H1 (cell line): ENCODE measurements around the gene AHSG. TPM values are rescaled to one million over a fixed set of nuclear protein-coding genes. Genes with fewer than 3 reads are reported as not detected.

Source experiments
- CTCF ChIA-PET: fragments of 300-600 bp; sonication (Branson Sonifier 250); formaldehyde crosslinking; loops from one replicate; lab custom pipeline; 2021; ENCODE audit not compliant: partially characterized antibody; lab: Charles Lee
- POLR2A ChIA-PET: fragments of 300-600 bp; sonication (Branson Sonifier 250); formaldehyde crosslinking; loops from one replicate; lab custom pipeline; 2021; ENCODE audit warnings: inconsistent platforms; ENCODE audit not compliant: partially characterized antibody; lab: Charles Lee
- DNase-seq, 2 experiments: peaks; one replicate each; pipeline versions ENCODE4 v3.0.0 to v3.0.0-alpha.2; 2010 to 2022; ENCODE audit warnings: low spot score in 2 of 2, low read depth in 1 of 2, mixed read lengths in 1 of 2
- FAIRE-seq: peaks from 2 replicates; lab custom pipeline; 2011; peaks lifted over from hg19 to GRCh38; lab: Jason Lieb, UNC
- H2AFZ ChIP-seq: 2 replicates; pipeline ENCODE4 v1.8.1; 2012; ENCODE audit warnings: low read length, inconsistent platforms
- H2AK5ac ChIP-seq: 2 replicates; pipeline ENCODE4 v1.6.1; 2013; ENCODE audit warnings: low read depth, low read length
- H2BK120ac ChIP-seq: replicated peaks from 2 replicates; pipeline ENCODE3; 2013; ENCODE audit warnings: low read depth, low read length, inconsistent platforms
- H2BK12ac ChIP-seq: 2 replicates; pipeline ENCODE4 v1.6.1; 2013; ENCODE audit warnings: low read depth, low read length
- H2BK15ac ChIP-seq: 2 replicates; pipeline ENCODE4 v1.6.1; 2013; ENCODE audit warnings: low read length
- H2BK20ac ChIP-seq: 2 replicates; pipeline ENCODE4 v1.6.1; 2013; ENCODE audit warnings: low read length
- H2BK5ac ChIP-seq: 2 replicates; pipeline ENCODE4 v1.6.1; 2013; ENCODE audit warnings: low read depth, low read length
- H3K14ac ChIP-seq: 2 replicates; pipeline ENCODE4 v1.6.1; 2013; ENCODE audit warnings: inconsistent platforms; ENCODE audit not compliant: insufficient read length
- H3K18ac ChIP-seq: 2 replicates; pipeline ENCODE4 v1.6.1; 2013; ENCODE audit warnings: low read length; ENCODE audit errors: extremely low read depth
- H3K23ac ChIP-seq: 2 replicates; pipeline ENCODE4 v1.6.1; 2013; ENCODE audit warnings: inconsistent platforms; ENCODE audit not compliant: insufficient read length
- H3K23me2 ChIP-seq: 2 replicates; pipeline ENCODE4 v1.6.1; 2013; ENCODE audit warnings: low read depth, low read length
- H3K27ac ChIP-seq: 2 replicates; pipeline ENCODE4 v1.6.1; 2011; ENCODE audit warnings: low read depth, low read length, inconsistent platforms
- H3K27me3 ChIP-seq, 4 experiments: replicated peaks in 1 of 4; 1 replicate in 1 of 4; 2 replicates in 3 of 4; pipeline versions ENCODE4 v1.6.1 to v1.8.1; 2011 to 2013; ENCODE audit warnings: low read length in 3 of 4, mild to moderate bottlenecking in 3 of 4, inconsistent platforms in 2 of 4, mixed read lengths in 2 of 4, moderate library complexity in 1 of 4; ENCODE audit not compliant: control insufficient read depth in 3 of 4, insufficient read depth in 3 of 4; ENCODE audit errors: extremely low read depth in 1 of 4
- H3K36me3 ChIP-seq, 4 experiments: 2 replicates each; pipeline versions ENCODE4 v1.6.1 to v1.8.1; 2011 to 2013; ENCODE audit warnings: mild to moderate bottlenecking in 4 of 4, low read length in 3 of 4, moderate library complexity in 2 of 4, control low read depth in 1 of 4, inconsistent platforms in 1 of 4; ENCODE audit not compliant: insufficient read depth in 4 of 4, control insufficient read depth in 2 of 4
- H3K4ac ChIP-seq: replicated peaks from 2 replicates; pipeline ENCODE3; 2013; ENCODE audit warnings: low read length, low read depth, mixed read lengths, inconsistent platforms; ENCODE audit not compliant: insufficient read length
- H3K4me1 ChIP-seq, 4 experiments: replicated peaks in 1 of 4; 1 replicate in 1 of 4; 2 replicates in 3 of 4; pipeline versions ENCODE4 v1.6.1 to v1.8.1; 2011 to 2013; ENCODE audit warnings: low read length in 3 of 4, inconsistent platforms in 2 of 4, mixed read lengths in 1 of 4; ENCODE audit not compliant: insufficient read depth in 4 of 4, control insufficient read depth in 3 of 4
- H3K4me2 ChIP-seq, 2 experiments: 2 replicates each; pipeline versions ENCODE4 v1.6.1 to v1.8.1; 2011 to 2013; ENCODE audit warnings: low read depth in 2 of 2, low read length in 2 of 2, control low read depth in 1 of 2, inconsistent platforms in 1 of 2, mild to moderate bottlenecking in 1 of 2; ENCODE audit not compliant: insufficient read depth in 1 of 2
- H3K4me3 ChIP-seq, 4 experiments: fragments of 200-600, 300-600 bp in 1 of 4; sonication (generic), shearing (Covaris generic), sonication (Bioruptor Twin) in 1 of 4; 2 replicates each; pipeline versions ENCODE4 v1.5.1 to v1.8.1; 2011 to 2016; ENCODE audit warnings: low read length in 4 of 4, low read depth in 3 of 4, control low read depth in 2 of 4, inconsistent platforms in 2 of 4, mild to moderate bottlenecking in 2 of 4, mixed read lengths in 1 of 4, moderate library complexity in 1 of 4; ENCODE audit not compliant: insufficient read depth in 2 of 4; ENCODE audit errors: extremely low read depth in 1 of 4
- H3K56ac ChIP-seq: replicated peaks from 2 replicates; pipeline ENCODE3; 2013; ENCODE audit warnings: low read depth, mild to moderate bottlenecking, mixed read lengths, low read length, inconsistent platforms; ENCODE audit not compliant: insufficient read length
- H3K79me1 ChIP-seq: 2 replicates; pipeline ENCODE4 v1.6.1; 2013; ENCODE audit warnings: low read depth, low read length, control low read depth
- H3K79me2 ChIP-seq, 2 experiments: 2 replicates each; pipeline versions ENCODE4 v1.6.1 to v1.8.1; 2012 to 2013; ENCODE audit warnings: low read length in 2 of 2, mild to moderate bottlenecking in 2 of 2, inconsistent platforms in 1 of 2; ENCODE audit not compliant: insufficient read depth in 2 of 2, control insufficient read depth in 1 of 2
- H3K9ac ChIP-seq, 4 experiments: replicated peaks in 1 of 4; 1 replicate in 1 of 4; 2 replicates in 3 of 4; pipeline versions ENCODE4 v1.6.1 to v1.8.1; 2011 to 2013; ENCODE audit warnings: low read depth in 3 of 4, low read length in 3 of 4, control low read depth in 2 of 4, mild to moderate bottlenecking in 2 of 4, moderate library complexity in 2 of 4, inconsistent platforms in 1 of 4; ENCODE audit errors: extremely low read depth in 1 of 4
- H3K9me3 ChIP-seq, 2 experiments: 2 replicates each; pipeline versions ENCODE4 v1.6.1 to v1.8.1; 2012 to 2013; ENCODE audit warnings: mild to moderate bottlenecking in 2 of 2, moderate library complexity in 2 of 2, control low read depth in 1 of 2, inconsistent platforms in 1 of 2, low read depth in 1 of 2, low read length in 1 of 2, mixed read lengths in 1 of 2; ENCODE audit not compliant: insufficient read depth in 2 of 2
- H4K20me1 ChIP-seq, 2 experiments: replicated peaks in 1 of 2; 2 replicates each; pipeline versions ENCODE3 to v1.8.1; 2011 to 2013; ENCODE audit warnings: inconsistent platforms in 2 of 2, low read length in 2 of 2, mild to moderate bottlenecking in 1 of 2; ENCODE audit not compliant: insufficient read depth in 2 of 2, control insufficient read depth in 1 of 2
- H4K5ac ChIP-seq: 2 replicates; pipeline ENCODE4 v1.6.1; 2013; ENCODE audit warnings: low read length, low read depth, mixed read lengths, inconsistent platforms; ENCODE audit not compliant: insufficient read length
- H4K8ac ChIP-seq: 2 replicates; pipeline ENCODE4 v1.8.0; 2013; ENCODE audit warnings: mild to moderate bottlenecking, moderate library complexity, low read length, inconsistent platforms; ENCODE audit not compliant: insufficient read depth; ENCODE audit errors: extremely low read depth
- H4K91ac ChIP-seq: replicated peaks from 2 replicates; pipeline ENCODE3; 2013; ENCODE audit warnings: low read length, mixed read lengths, inconsistent platforms; ENCODE audit not compliant: insufficient read length
- BACH1 ChIP-seq: IDR thresholded peaks from 2 replicates; pipeline ENCODE4 v1.6.1; 2012; ENCODE audit warnings: low read length, improper control_type of control experiment
- CTBP2 ChIP-seq: IDR thresholded peaks from 2 replicates; pipeline ENCODE4 v1.7.0; 2011; ENCODE audit warnings: borderline replicate concordance, mild to moderate bottlenecking, moderate library complexity, mixed read lengths, low read length; ENCODE audit not compliant: insufficient read depth, insufficient read length
- CTCF ChIP-seq, 3 experiments: IDR thresholded peaks; 1 replicate in 2 of 3; 2 replicates in 1 of 3; pipeline versions ENCODE4 v1.5.1 to v1.6.1; 2011; ENCODE audit warnings: low read length in 3 of 3, mild to moderate bottlenecking in 3 of 3, inconsistent platforms in 2 of 3, low read depth in 1 of 3, moderate library complexity in 1 of 3; ENCODE audit not compliant: insufficient read depth in 1 of 3; ENCODE audit errors: control extremely low read depth in 1 of 3
- EP300 ChIP-seq, 2 experiments: IDR thresholded peaks; 1 replicate in 1 of 2; 2 replicates in 1 of 2; pipeline ENCODE4 v1.6.1; 2011 to 2012; ENCODE audit warnings: low read depth in 2 of 2, low read length in 2 of 2, mild to moderate bottlenecking in 2 of 2, borderline replicate concordance in 1 of 2, inconsistent platforms in 1 of 2, moderate library complexity in 1 of 2
- GABPA ChIP-seq: IDR thresholded peaks from 2 replicates; pipeline ENCODE4 v1.6.1; 2011; ENCODE audit warnings: mild to moderate bottlenecking, low read length, moderate library complexity, borderline replicate concordance; ENCODE audit not compliant: insufficient read depth
- GTF2F1 ChIP-seq: IDR thresholded peaks from 2 replicates; pipeline ENCODE4 v1.6.1; 2012; ENCODE audit warnings: low read depth, low read length, improper control_type of control experiment, borderline replicate concordance
- RBBP5 ChIP-seq: IDR thresholded peaks from 2 replicates; pipeline ENCODE4 v1.7.1; 2012; ENCODE audit warnings: low read depth, mild to moderate bottlenecking, inconsistent platforms, low read length, moderate library complexity, borderline replicate concordance
- RNF2 ChIP-seq: fragments of 200-900, 300-1000 bp; sonication (generic); IDR thresholded peaks from 2 replicates; pipeline ENCODE4 v1.7.1; 2016; ENCODE audit warnings: borderline replicate concordance, low read depth, mild to moderate bottlenecking, antibody characterized with exemption, low read length; ENCODE audit not compliant: poor library complexity, severe bottlenecking; ENCODE audit errors: missing control alignments
- TEAD4 ChIP-seq: IDR thresholded peaks from 2 replicates; pipeline ENCODE4 v1.6.1; 2012; ENCODE audit warnings: low read depth, low read length, inconsistent platforms, mixed read lengths
- WGBS, 2 experiments: shearing (Covaris generic) in 1 of 2; methylation state at CpG; one replicate each; pipeline versions ENCODE4 v1.1.6 to v1.1.7; 2013 to 2015; ENCODE audit warnings: low lambda C conversion rate in 2 of 2, mixed read lengths in 2 of 2, inconsistent platforms in 1 of 2, low coverage in 1 of 2, missing lambda C conversion rate in 1 of 2; ENCODE audit not compliant: insufficient replicate concordance in 2 of 2, insufficient coverage in 1 of 2, insufficient read length in 1 of 2; ENCODE audit errors: extremely low coverage in 1 of 2, missing lambda C conversion rate in 1 of 2; 5-methylcytosine and 5-hydroxymethylcytosine counted together
- polyA plus RNA-seq, 7 experiments: library from polyadenylated mRNA; depleted of rRNA in 3 of 7; stranded (reverse) in 5 of 7; unstranded in 2 of 7; fragments of >200 nt in 5 of 7; fragments of 200-250 nt in 2 of 7; gene quantifications; 1 replicate in 5 of 7; 2 replicates in 1 of 7; 4 replicates in 1 of 7; pipeline versions ENCODE4 v1.2.1 to v1.2.3, GENCODE V29; 2011 to 2013; ENCODE audit warnings: missing spikeins in 2 of 7, mixed read lengths in 2 of 7
- total RNA-seq: library from RNA; stranded (reverse); fragmentation: NEBNext Ultra II Directional; extraction: Animal tissue kit (Norgen Biotek cat#: 25700); gene quantifications from 2 replicates; pipeline ENCODE4 v1.2.1, GENCODE V29; 2021

The AHSG gene
- total and polyA plus RNA-seq, 2 of the 8 experiments (the other 6 are each of a cell fraction or from before 2014, with no cell fraction given): 0.68 to 0.78 TPM

- H3K79me1 ChIP-seq: no peaks in the 10 kb centered on the region; the same call in 1 of the 2 replicates
- POLR2A ChIA-PET: interaction anchor here (2.0 to 10.2 kb wide), 2 partner anchors 23 to 192 kb away, joined by 5 to 85 read pairs; partner anchors contain the start of genes DNAJB11 and EIF4A2
- no peak overlapping the region for H3K4me2 ChIP-seq
- no peak overlapping the region for H3K23ac ChIP-seq
- no peak overlapping the region for H3K14ac ChIP-seq
- no peak overlapping the region for H4K91ac ChIP-seq
- H3K56ac ChIP-seq: no peak overlapping the region
- H4K20me1 ChIP-seq: no peaks in the 10 kb centered on the region
- DNase-seq (no peak), FAIRE-seq (no peak)
- no peak overlapping the region for H3K4me3 ChIP-seq
- CTCF ChIA-PET: interaction anchor here (1.6 to 23.7 kb wide), 3 partner anchors 10 to 177 kb away, joined by 3 to 333 read pairs (median 5); partner anchors contain the start of gene AHSG
- no peak overlapping the region for H3K18ac ChIP-seq
- H4K5ac ChIP-seq: no peak overlapping the region
- H3K4ac ChIP-seq: no peak overlapping the region
- H2BK5ac ChIP-seq: no peak overlapping the region
- H3K23me2 ChIP-seq: no peaks in the 10 kb centered on the region
- no peak overlapping the region for H2BK120ac ChIP-seq
- no peak overlapping the region for H3K9ac ChIP-seq
- no peaks in the 10 kb centered on the region for H3K4me1 ChIP-seq
- no peak overlapping the region for H3K27ac ChIP-seq
- H3K27me3 ChIP-seq: no peaks in the 10 kb centered on the region
- 89% methylated on average over 4 of the region's 4 CpGs; no CpG with 5 or more reads in 1 of the 2 experiments for WGBS, 2 experiments
- no peak overlapping the region for H4K8ac ChIP-seq
- H2BK12ac ChIP-seq: no peak overlapping the region
- H2BK15ac ChIP-seq: no peak overlapping the region
- H3K36me3 ChIP-seq: no peaks in the 10 kb centered on the region
- H2AK5ac ChIP-seq: no peak overlapping the region
- no peaks in the 10 kb centered on the region for H3K9me3 ChIP-seq
- no peak overlapping the region for H2BK20ac ChIP-seq
- no peak overlapping the region for H2AFZ ChIP-seq
- no peaks in the 10 kb centered on the region for H3K79me2 ChIP-seq
- no peak for TF ChIP-seq GTF2F1
- no peak for TF ChIP-seq TEAD4
- no peak for TF ChIP-seq RNF2
- no peak for TF ChIP-seq GABPA
- no peak for TF ChIP-seq CTCF (IDR thresholded peaks at IDR 0.05; ENCODE audit: control extremely low read depth in 1 of 3, insufficient read depth in 1 of 3, low read depth in 1 of 3, low read length in 3 of 3)
- no peak for TF ChIP-seq RBBP5
- TF ChIP-seq BACH1: no peak
- TF ChIP-seq EP300 (IDR thresholded peaks at IDR 0.05; ENCODE audit: borderline replicate concordance in 1 of 2, low read depth in 2 of 2, low read length in 2 of 2): no peak
- TF ChIP-seq CTBP2: no peak
Measured at GRCh38 chr3:186592682-186593081, 20.2 kb upstream of the AHSG start.
